Activated CD8-positive, alpha-beta memory T cell treated with anti-CD3 and anti-CD28 coated beads for 1 hour (primary cell): ENCODE measurements around the gene DDIT3.
"Not testable (repeated sequence)": the region's sequence is repeated elsewhere in the genome, so short reads cannot be mapped to it uniquely, and the experiment has no call there.

ENCODE experiments used
- DNase-seq, 2 donors: peaks; one replicate each; pipeline ENCODE4 v3.0.0-alpha.2; 2020; ENCODE audit warnings: low read depth in 1 of 2; ENCODE audit errors: extremely low read depth in 1 of 2

Gene DDIT3

DNA sequence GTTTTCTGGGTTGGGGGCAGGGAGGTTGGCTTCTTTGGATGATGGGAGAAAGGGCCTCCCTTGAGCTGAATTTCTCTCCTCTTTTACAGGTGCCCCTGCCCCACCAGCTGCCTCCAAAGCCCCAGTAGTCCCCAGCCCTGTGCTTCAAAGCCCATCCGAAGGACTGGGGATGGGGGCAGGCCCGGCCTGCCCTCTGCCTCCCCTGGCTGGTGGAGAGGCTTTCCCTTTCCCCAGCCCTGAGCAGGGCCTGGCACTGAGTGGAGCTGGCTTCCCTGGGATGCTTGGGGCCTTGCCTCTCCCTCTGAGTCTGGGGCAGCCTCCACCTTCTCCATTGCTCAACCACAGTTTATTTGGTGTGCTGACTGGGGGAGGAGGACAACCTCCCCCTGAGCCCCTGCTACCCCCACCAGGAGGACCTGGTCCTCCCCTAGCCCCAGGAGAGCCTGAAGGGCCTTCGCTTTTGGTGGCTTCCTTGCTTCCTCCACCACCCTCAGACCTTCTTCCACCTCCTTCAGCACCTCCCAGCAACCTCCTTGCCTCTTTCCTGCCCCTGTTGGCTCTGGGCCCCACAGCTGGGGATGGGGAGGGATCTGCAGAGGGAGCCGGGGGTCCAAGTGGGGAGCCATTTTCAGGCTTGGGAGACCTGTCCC lies 6.3 kb upstream of the DDIT3 start:
- no peak for DNase-seq

DNA sequence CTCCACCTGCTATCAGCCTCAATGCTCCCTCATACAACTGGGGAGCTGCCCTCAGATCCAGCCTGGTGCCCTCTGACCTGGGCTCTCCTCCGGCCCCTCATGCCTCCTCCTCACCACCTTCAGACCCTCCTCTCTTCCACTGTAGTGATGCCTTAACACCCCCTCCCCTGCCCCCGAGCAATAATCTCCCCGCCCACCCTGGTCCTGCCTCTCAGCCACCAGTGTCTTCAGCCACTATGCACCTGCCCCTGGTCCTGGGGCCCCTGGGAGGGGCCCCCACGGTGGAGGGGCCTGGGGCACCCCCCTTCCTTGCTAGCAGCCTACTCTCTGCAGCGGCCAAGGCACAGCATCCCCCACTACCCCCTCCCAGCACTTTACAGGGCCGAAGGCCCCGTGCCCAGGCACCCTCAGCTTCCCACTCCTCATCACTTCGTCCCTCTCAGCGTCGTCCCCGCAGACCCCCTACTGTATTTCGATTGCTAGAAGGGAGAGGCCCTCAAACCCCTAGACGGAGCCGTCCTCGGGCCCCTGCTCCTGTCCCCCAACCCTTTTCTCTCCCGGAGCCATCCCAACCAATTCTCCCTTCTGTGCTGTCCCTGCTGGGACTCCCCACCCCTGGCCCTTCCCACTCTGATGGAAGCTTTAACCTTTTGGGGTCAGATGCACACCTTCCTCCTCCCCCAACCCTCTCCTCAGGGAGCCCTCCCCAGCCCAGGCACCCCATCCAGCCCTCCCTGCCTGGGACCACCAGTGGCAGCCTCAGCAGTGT lies 5.5 kb upstream of the DDIT3 start:
- no peak for DNase-seq

GRCh38 chr12:57524814-57525614 lies 4.7 kb upstream of the DDIT3 start:
- no peak for DNase-seq

DNA sequence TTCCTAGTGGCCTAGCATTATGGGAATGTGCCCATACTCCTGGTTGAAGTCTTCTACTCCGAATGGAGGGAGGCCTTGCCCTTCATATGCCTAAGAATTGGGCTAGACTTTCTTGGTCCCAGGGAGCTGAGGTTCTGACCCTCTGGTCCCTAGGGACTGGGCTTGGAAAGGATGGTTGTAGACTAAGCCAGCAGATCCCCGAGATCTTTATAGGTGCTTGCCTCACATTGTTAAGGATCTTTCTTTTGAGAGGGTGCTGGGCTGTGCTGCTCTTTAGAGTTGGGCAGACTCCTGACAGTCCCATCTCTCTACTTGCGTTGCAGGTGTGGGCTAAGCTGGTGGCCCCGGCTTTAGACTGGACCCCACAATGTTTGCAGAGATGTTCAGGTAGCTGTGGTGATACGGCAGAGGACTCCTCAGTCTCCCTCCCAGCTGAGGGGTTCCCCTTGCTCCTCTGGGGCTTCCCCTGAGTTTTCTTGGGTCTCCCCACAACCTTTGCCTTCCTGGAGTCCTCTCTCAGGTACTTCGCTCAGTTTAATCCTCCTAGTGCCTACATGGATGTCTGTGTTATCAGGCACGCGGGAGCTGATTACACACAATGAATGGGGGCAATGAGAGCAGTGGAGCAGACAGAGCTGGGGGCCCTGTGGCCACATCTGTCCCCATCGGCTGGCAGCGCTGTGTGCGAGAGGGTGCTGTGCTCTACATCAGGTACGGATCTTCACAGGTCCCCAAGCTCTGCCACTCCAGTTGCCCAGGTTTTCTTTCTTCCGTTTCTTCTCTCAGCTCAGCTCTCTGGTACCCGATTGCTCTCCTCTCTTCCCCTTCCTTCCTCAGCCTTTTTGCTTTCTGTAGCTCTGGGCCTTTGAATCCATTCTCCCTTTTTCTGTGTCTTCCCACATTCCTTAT lies 3.6 kb upstream of the DDIT3 start:
- no peak for DNase-seq

- peak in 1 of 2 donors; percentile 28 for DNase-seq
Observed at GRCh38 chr12:57522887-57523705, 2.8 kb upstream of the DDIT3 start.

DNA sequence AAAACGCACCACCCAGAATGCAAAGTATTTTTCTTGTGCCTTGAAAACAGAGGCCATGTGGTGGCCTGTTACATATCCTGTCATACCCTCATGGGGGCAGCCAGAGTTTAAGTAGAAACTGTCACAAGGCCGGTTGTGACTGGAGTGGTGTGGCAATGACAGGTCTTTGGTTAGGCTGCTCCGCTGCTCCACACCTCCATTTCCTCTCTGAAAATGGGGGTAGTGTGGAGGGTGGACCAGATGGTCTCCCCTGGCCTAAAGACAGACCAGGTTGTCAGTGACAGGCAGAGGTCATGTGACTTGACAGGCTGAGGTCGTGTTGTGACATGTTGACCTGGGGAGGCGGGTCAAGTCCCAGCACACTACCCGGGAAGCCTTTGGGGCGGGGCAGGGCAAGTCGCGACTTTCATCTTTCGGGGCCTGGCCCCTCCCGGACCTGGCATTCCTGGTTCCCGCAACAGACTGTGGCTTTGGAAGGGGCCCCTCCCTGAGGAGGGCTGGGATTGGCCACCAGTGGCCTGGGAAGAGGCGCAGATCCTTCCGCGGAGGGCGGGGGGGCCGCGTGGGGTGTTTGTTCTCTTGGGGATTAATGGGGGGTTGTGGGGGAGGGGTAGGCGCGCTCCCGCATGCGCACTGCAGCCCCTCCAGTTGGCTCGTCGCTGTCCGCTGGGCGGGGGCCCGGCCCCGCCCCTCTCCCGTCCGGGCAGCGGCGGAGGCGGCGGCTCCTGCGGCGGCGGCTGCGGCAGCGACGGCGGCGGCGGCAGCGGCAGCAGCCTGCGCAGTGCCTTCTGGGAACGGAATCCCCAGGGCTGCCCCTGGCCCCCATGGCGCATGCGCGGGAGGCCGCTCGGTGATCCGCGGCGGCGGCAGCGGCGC lies 1.9 kb upstream of the DDIT3 start, which contains the start of gene MBD6:
Gene MBD6, plus strand, starts transcription at position 814 of the 876 bp plus-strand sequence. CDS start 1,480 bp downstream, outside the sequence.
- peak; percentile 68 to 85 for DNase-seq

DNA sequence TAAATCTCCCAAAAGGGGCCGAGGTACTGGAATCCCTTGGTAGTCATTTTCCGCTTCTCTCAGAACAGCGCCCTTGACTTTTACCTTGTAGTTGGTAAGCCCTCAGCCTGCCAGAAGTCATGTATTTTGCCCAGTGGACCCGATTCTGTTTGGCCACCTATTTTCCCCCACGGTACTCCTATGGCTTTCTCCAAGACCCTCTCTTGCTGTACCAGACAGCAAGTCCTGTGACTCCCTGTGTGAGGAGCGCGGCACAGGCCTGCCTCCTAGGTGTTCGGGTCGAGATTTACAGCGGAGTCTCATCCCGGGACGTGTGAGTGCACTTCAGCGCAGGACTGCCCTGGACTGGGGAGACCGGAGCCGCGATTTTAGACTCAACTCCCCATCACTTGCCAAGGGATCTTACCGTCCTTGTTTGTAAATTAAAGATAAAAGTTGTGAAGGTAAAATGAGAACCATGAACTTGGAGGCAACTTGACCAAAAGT lies 1.3 kb upstream of the DDIT3 start:
- no peak for DNase-seq

DNA sequence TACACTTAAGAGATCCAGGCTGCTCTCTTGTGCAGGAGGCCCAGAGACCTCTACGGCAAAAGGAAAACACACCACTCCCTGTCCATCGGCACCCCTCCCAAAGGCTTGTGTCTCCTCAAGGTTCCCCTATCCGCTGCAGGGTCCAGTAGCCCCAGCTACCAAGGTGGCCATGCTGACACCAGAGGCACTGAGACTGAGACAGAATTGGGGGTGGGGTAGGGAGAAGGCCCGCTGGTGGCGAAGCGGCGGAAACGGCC lies 590 bp downstream of the DDIT3 start:
- no peak for DNase-seq

DNA sequence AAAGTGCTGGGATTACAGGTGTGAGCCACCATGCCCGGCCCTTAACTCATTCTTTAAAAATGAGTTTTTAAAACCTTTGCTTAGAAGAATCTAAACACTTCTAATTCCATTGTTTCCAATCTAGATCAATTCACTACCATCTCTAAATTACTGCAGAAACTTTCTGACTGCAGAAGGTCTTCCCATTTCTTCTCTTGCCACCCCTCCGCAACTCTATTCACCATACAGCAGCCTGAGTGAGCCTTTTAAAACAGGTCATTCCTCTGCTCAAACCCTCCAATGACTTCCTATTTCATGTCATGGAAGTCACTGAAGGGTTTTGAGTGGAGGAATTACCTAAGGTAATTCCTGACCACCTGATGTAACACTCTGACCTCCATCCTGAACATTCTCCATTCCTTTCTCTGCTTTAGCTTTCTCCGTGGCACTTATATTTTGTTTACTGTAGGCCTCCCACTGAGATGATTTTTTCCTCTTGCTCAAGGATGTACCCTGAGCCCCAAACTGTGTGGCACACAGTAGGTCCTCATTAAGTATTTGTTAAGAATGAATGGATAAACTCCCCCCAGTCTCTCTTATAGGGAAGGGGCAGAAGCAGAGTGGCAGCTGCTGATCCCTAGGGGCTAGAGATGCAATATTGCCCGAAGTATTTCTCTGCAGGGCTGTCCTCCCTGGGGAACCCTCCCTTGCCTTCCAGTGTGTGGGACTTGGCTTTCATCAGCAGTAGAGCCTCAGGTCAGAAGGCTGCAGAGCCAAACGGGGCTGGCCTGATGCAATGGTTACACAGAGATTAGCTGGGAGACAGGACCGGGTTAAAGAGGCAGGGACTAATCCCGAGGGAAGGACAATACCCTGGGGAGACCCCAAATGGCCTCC lies 1.2 kb downstream of the DDIT3 start:
- no peak for DNase-seq

GRCh38 chr12:57518176-57518919 lies 2.0 kb downstream of the DDIT3 start:
- no peak for DNase-seq

DNA sequence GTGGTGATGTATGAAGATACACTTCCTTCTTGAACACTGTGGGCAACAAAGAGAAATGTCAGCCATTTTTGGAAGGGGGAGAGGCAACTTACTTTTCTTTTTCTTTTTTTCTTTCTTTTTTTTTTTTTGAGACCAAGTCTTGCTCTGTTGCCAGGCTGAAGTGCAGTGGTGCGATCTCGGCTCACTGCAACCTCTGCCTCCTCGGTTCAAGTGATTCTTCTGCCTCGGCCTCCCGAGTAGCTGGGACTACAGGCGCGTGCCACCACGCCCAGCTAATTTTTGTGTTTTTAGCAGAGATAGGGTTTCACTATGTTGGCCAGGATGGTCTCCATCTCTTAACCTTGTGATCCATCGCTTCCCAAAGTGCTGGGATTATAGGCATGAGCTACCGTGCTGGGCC lies 2.6 kb downstream of the DDIT3 start:
- DNase-seq = not testable (repeated sequence)

DNA sequence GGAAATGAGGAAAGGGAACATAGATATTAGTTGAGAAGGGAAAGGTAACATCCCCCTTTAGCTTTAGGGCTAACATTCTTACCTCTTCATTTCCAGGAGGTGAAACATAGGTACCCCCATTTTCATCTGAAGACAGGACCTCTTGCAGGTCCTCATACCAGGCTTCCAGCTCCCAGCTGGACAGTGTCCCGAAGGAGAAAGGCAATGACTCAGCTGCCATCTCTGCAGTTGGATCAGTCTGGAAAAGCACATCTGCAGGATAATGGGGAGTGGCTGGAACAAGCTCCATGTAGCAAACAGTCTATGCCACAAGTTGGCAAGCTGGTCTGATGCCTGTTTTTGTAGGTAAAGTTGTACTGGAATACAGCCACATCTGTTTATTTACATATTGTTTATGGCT lies 3.1 kb downstream of the DDIT3 start:
- no peak for DNase-seq

- DNase-seq = no peak
Observed at GRCh38 chr12:57516617-57517153, 3.6 kb downstream of the DDIT3 start.

- no peak for DNase-seq
Observed at GRCh38 chr12:57515934-57516541, 4.3 kb downstream of the DDIT3 start.

DNA sequence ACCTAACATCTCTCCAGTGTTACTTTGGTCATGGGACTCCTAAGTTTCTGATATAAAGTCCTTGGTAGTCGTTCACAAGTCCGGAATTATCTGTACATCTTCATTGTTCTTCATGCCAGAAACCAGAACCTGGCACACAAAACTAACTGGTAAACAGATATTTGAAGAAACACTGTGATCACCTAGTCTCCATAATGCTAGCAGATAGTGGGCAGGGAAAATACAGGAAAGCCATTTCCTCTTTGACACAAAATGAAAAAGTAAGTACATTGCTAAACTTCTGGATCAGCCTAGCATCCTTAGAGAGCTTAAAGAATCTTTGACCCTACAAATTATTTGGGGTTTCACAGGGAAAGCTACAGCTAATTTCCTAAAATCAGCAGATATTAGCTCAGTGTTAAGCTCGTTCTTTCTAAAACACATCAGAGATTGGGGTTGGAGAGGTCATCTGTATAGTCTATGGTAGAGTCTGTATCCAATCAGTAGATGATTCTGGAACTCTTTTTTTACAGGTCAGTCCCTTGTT lies 4.8 kb downstream of the DDIT3 start:
- no peak for DNase-seq

- DNase-seq = no peak
Observed at GRCh38 chr12:57514720-57515407, 5.5 kb downstream of the DDIT3 start.
